Measurements from ENCODE around the gene ATRIP.
"Not testable (repeated sequence)": the region's sequence is repeated elsewhere in the genome, so short reads cannot be mapped to it uniquely, and the experiment has no call there.

ATRIP gene

DNA sequence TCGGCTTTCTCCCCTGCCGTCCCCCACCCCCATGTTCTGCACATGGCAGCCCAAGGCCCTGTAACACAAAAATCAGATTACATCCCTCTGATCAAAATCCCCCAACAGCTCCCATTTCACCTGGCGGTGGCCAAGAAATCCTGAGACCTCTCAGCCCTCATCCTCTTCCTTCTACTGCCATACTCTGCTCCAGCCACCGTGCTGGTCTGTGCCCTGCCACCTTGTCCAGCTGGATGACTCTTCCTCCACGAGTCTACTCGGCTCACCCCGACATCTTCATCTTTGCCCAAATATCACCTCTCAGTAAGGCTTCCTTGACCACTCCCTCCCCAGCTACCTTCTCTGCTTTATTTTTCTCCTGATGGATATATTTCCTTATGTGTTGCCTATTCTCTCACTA, 9.7 kb upstream of the ATRIP start:
- no peak for DNase-seq (ENCODE audit: low read depth in 2 of 2)

DNA sequence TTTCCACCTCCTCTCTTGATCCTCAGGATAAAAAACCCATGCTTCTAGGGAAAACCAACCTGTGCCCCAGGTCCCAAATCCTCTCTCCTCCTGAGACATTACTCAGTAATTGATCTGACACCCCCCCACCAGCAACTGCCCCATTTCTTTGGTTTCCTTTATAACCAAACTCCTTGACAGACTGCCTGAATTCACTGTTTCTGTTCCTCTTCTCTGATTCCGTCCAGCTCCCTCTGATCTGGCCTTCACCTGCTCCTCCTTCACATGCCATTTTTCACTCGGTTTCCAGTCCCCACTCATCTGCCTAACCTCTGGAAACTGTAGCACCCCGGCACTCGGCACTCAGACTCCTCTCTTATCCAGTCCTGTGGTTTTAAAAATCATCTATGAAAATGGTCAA, 8.7 kb upstream of the ATRIP start:
- DNase-seq (ENCODE audit: low read depth in 2 of 2) = no peak

DNA sequence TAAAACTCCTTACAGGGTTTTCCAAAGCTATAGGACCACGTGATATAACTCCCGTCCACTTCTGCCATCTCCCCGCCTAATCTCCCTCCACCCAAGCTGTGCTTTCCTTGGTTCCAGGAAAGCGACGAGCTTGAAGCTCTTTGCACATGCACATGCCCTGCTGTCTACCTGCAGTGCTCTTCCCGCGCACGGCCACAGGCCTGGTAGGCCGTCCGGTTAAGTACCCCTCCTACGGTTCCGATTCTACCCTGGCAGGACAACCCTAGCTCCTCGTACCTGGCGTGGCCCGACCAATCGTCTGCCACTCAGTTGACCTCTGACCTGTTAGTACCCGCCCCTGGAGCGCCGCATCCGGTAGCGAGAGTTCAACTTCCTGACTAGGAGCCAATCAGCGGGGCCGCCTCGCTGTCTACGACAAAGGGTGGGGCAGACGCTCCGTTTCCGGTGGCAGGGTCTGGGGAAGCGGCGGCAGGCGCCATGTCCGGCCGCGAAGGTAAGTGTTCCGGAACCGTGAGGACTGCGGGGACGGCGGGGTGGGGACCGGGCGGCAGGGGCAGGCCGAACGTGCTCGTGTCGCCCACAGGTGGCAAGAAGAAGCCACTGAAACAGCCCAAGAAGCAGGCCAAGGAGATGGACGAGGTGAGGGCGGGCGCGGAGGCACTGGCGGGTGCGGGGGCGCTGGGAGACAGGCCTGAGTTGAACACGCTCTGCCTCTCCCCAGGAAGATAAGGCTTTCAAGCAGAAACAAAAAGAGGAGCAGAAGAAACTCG, 6.5 kb upstream of the ATRIP start, which contains the start of the genes CCDC51 and TMA7:
Gene CCDC51, minus strand, starts transcription at position 300 of the 770 bp plus-strand sequence. CDS start 4,991 bp downstream, outside the sequence.
Gene TMA7, plus strand, starts transcription at position 438 of the 770 bp plus-strand sequence. Its CDS starts 40 bp downstream, at position 478.
- DNase-seq (ENCODE audit: low read depth in 2 of 2) = peak; percentile 96 to 99

DNA sequence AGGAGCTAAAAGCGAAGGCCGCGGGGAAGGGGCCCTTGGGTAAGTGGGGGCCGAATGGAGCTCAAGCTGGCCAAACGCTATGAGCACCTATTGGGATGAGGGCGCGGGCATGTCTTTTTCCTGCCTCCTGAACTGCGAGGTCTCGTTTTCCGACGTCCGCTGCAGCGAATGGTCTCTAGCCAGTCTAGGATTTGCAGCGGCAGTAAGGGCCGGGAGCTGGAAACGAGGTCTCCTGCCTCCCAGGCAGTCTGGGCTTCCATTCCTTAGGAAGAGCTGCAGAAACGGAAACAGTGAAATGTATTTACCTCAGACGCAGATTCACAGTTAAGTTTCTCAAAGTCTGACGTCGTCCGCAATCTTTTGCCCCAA, 6.0 kb upstream of the ATRIP start:
- no peak for DNase-seq (ENCODE audit: low read depth in 2 of 2)

DNA sequence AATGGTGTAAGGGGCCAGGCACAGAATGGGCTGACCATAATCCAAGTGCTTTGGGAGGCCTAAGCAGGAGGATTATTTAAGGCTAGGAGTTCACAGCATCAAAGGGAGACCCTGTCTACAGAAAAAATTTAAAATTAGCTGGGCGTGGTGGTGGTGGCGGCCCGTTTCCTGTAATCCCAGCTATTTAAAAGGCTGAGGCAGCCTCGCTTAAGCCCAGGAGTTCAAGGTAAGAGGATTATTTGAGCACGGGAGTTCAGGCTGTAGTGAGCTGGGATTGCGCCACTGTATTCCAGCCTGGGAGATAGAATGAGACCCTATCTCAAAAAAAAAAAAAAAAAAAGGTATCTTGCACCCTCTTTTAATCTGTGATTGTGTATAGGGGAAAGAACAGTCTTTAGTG, 4.6 kb upstream of the ATRIP start:
- no peak for DNase-seq (ENCODE audit: low read depth in 2 of 2)

DNA sequence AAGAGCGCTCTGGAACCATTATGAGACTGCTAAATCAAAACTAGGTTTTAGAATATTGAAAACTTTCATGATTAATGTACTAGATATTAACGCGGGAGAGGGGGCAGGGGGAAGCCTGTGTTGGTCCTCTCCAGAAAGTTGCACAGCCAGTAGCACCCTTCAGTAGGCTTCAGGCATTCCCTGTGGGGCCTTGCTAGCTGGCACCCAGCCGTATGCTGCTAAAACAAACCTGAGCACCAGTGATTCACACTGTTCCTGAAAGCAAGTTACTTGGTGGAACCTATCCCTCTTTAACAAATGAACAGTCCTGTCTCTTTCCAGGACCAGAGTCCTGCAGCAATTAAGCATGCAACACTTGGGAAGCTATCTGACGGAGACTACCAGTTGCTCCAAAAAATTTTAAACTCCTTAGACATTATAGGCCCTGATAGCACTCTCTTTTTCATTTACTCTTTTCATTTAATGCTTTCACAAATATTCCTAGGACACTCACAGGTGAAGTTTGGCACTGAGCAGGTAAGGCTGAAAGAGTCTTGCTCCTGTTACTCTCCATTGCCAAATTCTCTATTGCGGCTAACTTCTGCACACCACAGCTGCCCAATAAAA, 1.2 kb upstream of the ATRIP start:
- no peak for DNase-seq (ENCODE audit: low read depth in 2 of 2)

DNA sequence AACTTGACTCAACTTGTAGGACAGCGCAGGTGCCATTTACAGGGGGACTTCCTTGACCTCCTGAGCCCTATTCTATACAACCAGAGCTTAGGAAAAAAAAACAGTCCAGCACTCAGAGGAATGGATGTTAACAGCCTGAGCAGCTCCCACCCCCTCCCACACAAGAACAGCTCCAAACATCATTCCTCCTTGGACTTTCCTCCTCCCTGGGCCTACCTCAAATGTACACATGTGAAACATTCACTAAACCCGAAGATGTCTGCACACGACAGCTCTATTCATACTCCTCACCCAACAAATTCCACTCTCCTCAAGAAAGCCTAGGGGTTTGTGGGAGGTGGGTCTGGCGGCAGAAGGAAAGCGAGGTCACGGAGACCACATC, 503 bp upstream of the ATRIP start:
- no peak for DNase-seq (ENCODE audit: low read depth in 2 of 2)

DNA sequence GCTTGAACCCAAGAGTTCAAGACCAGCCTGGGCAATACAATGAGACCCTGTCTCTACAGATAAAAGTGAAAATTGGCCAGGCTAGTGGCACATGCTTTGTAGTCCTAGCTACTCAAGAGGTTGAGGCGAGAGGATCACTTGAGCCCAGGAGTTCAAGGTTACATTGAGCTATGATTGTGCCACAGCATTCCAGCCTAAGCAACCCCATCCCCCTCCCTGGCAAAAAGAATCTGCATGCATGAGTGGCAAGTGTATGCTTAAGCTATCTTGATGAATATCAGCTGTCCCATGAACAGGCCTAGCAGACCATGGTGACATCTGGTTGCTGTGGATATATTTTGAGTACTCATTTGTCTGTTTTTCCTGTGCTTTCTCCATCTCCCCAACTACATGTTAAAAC, 4.7 kb downstream of the ATRIP start:
- no peak for DNase-seq (ENCODE audit: low read depth in 2 of 2)

DNA sequence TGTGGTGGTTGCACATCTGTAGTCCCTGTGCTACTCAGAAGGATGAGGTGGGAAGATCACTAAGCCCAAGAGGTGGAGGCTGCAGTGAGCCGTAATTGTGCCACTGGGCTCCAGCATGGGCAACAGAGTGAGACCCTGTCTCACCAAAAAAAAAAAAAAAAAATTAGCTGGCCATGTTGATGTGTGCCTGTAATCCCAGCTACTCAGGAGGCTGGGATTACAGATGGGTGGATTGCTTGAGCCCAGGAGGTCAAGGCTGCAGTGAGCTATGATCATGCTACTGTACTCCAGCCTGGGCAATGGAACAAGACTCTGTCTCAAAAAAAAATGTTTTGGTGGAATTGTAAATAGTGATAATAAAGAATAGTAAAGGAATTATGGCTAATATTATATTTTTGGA, 9.9 kb downstream of the ATRIP start:
- no peak for DNase-seq (ENCODE audit: low read depth in 2 of 2)

DNA sequence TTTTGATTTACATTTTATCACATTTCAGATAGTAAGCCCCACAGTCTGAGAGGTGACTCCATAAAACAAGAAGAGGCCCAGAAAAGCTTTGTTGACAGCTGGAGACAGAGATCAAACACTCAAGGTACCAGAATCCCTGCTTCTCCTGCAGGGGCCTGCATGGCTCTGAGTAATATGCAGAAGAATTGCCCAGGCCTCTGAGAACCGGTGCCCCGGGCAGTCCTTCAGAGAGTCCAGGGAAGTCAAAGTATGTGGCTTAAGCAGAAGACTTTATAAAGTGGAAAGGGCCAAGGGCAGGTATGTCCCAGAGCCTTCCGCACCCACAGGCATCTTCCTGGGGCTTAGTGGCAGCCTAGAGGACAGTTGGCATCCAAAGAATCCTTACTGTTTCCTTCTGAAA, 12.8 kb downstream of the ATRIP start:
- DNase-seq (ENCODE audit: low read depth in 2 of 2) = no peak

DNA sequence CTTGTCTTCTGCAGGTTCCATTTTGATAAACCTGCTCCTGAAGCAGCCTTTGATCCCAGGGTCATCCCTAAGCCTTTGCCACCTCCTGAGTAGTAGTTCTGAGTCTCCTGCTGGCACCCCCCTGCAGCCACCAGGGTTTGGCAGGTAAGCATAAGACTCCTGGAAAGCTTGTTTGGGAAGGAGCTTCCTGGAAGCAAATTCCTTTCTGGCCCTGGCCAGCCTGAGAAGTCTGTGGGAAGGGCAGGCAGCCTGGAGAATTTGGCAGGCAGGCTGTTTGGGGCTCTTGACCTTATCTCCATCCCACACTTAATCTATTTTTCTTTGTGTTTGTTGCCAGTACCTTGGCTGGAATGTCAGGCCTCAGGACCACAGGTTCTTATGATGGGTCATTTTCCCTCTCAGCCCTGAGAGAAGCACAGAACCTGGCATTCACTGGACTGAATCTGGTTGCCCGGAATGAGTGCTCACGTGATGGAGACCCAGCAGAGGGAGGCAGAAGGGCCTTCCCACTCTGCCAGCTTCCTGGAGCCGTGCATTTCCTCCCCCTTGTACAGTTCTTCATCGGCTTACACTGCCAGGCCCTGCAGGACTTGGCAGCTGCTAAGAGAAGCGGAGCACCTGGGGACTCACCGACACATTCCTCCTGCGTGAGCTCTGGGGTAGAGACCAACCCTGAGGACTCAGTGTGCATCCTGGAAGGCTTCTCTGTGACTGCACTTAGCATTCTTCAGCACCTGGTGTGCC, 13.4 kb downstream of the ATRIP start:
- no peak for DNase-seq (ENCODE audit: low read depth in 2 of 2)

DNA sequence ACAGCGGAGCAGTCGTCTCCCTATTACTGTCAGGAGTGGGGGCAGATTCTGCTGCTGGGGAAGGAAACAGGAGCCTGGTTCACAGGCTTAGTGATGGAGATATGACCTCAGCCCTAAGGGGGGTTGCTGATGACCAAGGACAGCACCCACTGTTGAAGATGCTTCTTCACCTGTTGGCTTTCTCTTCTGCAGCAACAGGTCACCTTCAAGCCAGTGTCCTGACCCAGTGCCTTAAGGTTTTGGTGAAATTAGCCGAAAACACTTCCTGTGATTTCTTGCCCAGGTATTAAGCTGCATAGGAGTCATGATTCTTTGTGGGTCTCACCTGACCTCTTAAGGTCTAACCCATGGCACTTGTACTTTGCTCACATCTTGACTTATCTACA, 14.0 kb downstream of the ATRIP start:
- no peak for DNase-seq (ENCODE audit: low read depth in 2 of 2)

DNA sequence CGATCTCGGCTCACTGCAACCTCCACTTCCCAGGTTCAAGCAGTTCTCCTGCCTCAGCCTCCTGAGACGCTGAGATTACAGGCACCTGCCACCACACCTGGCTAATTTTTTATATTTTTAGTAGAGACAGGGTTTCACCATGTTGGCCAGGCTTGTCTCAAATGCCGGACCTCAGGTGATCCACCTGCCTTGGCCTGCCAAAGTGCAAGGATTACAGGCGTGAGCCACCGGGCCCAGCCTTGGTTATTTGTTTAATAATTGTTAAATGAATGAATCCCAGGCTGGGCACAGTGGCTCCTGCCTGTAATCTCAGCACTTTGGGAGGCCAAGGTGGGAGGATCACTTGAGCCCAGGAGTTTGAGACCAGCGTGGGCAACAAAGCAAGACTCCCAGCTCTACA, 15.2 kb downstream of the ATRIP start:
- DNase-seq (ENCODE audit: low read depth in 2 of 2) = not testable (repeated sequence)

DNA sequence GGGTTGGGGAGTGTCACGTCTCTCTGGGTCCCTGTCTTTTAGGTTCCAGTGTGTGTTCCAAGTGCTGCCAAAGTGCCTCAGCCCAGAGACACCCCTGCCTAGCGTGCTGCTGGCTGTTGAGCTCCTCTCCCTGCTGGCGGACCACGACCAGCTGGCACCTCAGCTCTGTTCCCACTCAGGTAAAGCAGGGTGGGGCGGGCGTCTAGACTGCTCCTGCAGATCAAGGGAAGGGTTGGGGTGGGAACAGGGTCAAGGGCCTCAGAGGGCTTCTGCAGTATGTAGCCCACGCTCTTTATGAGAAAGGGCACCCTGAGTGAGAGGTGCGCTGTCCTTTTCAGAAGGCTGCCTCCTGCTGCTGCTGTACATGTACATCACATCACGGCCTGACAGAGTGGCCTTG, 17.2 kb downstream of the ATRIP start:
- no peak for DNase-seq (ENCODE audit: low read depth in 2 of 2)

DNA sequence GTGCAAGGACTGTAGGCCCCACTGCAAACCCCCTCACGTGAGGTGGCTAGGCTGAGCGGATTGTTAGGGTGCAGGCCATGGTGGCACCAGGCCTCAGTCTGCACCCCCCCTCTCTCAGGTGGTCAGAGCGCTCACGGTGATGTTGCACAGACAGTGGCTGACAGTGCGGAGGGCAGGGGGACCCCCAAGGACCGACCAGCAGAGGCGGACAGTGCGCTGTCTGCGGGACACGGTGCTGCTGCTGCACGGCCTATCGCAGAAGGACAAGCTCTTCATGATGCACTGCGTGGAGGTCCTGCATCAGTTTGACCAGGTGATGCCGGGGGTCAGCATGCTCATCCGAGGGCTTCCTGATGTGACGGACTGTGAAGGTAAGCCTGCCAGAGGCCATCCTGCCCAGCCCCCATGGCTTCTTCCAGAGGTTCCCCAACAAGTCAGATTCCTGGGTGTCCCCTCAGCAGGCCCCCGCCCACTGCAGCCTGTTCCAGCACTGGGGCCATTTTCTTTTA, 18.2 kb downstream of the ATRIP start:
- DNase-seq (ENCODE audit: low read depth in 2 of 2) = no peak

DNA sequence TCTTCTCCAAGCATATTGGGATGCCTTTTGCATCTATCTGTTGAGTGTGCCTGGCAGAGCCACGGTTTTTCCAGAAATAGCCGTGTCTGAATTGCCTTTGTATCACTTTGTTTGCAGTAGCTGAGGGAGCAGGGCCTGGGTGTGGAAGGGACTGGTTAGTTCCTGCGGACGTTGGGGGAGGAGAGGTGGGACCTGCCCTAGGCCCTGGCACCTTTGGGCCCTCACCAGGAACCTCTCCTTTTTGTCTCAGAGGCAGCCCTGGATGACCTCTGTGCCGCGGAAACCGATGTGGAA, 18.6 kb downstream of the ATRIP start:
- no peak for DNase-seq (ENCODE audit: low read depth in 2 of 2)

DNA sequence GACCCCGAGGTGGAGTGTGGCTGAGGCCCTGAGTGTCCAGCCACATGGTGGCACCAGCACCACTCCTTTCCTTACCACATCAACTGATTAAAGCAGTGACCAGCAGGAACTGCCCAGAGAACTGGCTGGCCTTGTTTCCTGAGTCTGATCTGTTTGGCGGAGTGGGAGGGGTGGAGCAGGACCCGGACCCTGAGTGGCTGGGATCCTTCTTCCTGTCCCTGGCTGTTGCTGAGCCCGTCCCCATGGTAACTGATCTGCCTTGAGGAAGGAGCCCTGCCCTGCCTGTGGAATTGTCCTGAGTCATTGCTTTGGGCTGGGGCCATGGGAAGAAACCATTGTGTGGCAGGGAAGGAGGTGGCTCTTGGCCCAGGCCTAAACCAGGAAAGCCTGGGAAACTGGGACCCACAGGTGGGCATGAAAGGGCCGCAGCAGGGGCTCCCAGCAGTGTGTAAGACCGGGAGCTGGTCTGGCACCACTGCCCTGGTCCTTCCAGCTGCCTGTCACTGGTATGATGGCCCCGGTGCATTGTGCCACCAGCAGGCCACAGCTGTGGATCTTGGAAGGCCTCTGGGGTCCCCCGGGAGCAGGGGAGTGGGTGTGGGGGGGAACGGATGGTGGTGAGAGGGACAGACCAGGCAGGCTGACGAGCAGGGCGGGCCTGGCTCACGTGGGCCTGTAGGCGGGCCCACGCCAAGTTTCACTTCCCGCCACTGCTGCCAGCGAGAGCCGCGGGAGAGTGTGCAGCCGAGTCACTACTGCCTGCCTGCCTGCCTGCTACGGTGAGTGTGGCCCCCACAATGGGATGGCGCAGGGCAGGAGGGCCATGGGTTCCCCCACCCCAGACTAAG, 19.2 kb downstream of the ATRIP start:
- peak; percentile 61 to 74 for DNase-seq (ENCODE audit: low read depth in 2 of 2)

DNA sequence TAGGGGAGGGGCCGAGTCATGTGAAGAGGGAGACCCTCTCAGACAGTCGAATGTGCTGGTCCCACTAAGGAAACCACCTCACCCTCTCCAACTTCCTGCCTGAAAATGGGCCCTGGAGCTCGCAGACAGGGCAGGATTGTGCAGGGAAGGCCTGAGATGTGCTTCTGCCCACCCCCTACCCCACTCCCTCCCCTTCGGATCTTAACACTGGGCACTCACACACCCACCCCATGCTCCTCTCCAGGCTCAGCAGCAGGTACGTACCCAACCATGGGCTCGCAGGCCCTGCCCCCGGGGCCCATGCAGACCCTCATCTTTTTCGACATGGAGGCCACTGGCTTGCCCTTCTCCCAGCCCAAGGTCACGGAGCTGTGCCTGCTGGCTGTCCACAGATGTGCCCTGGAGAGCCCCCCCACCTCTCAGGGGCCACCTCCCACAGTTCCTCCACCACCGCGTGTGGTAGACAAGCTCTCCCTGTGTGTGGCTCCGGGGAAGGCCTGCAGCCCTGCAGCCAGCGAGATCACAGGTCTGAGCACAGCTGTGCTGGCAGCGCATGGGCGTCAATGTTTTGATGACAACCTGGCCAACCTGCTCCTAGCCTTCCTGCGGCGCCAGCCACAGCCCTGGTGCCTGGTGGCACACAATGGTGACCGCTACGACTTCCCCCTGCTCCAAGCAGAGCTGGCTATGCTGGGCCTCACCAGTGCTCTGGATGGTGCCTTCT, 20.0 kb downstream of the ATRIP start:
- no peak for DNase-seq (ENCODE audit: low read depth in 2 of 2)

DNA sequence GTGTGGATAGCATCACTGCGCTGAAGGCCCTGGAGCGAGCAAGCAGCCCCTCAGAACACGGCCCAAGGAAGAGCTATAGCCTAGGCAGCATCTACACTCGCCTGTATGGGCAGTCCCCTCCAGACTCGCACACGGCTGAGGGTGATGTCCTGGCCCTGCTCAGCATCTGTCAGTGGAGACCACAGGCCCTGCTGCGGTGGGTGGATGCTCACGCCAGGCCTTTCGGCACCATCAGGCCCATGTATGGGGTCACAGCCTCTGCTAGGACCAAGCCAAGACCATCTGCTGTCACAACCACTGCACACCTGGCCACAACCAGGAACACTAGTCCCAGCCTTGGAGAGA, 20.5 kb downstream of the ATRIP start:
- DNase-seq (ENCODE audit: low read depth in 2 of 2) = no peak

DNA sequence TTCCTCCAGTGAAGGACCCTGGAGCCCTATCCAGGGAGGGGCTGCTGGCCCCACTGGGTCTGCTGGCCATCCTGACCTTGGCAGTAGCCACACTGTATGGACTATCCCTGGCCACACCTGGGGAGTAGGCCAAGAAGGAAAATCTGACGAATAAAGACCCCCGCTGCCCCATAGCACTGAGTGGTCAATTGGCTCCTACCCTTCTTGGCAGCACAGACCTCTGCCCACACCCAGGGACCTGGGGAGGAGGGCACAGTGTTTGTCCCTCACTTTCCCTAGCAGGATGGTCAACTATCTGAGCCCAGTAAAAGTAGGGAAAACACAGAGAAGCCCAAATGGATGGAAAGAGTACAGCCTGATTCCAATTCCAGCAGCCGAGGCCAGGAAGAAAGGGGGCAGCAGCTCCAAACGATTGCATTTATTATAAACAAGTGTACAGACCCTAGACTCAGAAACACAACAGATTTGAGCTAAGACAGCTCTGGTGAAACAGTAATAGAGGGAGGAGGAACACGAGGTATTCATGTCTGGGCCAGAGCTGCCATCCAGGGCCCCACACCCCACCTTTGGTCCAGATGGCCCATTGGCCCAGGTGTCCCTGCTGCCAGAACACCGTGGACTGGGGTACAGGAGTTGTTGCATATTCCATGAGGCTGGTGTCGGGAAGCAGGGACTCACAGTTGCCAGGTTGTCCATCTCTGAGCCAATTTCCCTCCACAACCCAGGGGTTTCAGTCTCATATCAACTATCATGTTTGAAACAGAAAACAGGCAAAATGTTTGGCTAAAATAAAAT, 21.1 kb downstream of the ATRIP start:
- no peak for DNase-seq (ENCODE audit: low read depth in 2 of 2)

DNA sequence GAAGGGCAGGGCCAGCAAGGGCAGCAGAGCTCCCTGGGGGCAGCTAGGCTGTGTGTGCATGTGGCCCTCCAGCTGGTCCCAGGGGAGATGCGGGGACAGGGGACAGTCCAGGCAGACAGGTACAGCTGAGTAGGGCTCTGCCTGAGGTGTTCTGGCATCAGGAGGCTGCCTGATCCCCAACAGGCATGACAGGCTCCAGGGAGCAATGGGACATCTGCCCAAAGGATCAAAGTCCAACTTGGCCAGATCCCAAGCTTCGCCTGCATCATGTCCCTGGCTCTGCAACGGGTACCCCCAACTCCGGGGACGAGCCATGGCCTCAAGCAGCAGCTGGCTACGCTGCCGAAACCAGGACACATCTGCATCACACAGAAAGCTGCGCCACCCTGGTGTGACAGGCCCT, 21.8 kb downstream of the ATRIP start:
- no peak for DNase-seq (ENCODE audit: low read depth in 2 of 2)
